Stomach (tissue), 9 donors: Measurements from ENCODE around the gene ALG13. TPM values are rescaled to one million over a fixed set of nuclear protein-coding genes. Genes with fewer than 3 reads are reported as not detected.

Experiments
- DNase-seq, 2 donors: peaks; one replicate each; pipeline versions ENCODE4 v3.0.0 to v3.0.0-alpha.2; 2013 to 2019
- H3K27ac ChIP-seq, 5 donors: fragments of 200-600 bp in 4 of 5; sonication (generic) in 4 of 5; one replicate each; pipeline ENCODE4 v1.5.1; 2013 to 2019; ENCODE audit warnings: mild to moderate bottlenecking in 1 of 5, moderate library complexity in 1 of 5
- H3K27me3 ChIP-seq, 3 donors: fragments of 200-600 bp; sonication (generic); one replicate each; pipeline ENCODE4 v1.5.1; 2017 to 2019; ENCODE audit warnings: mixed run types in 1 of 3
- H3K36me3 ChIP-seq, 4 donors: fragments of 200-600 bp; sonication (generic); 1 replicate in 3 of 4; 2 replicates in 1 of 4; pipeline ENCODE4 v1.5.1; 2016 to 2019
- H3K4me1 ChIP-seq, 4 donors: fragments of 200-600 bp; sonication (generic); one replicate each; pipeline ENCODE4 v1.5.1; 2016 to 2019
- H3K4me3 ChIP-seq, 4 donors: fragments of 200-600 bp; sonication (generic) in 3 of 4; one replicate each; pipeline ENCODE4 v1.5.1; 2016 to 2019; ENCODE audit warnings: mild to moderate bottlenecking in 1 of 4
- H3K9me3 ChIP-seq, 4 donors: fragments of 200-600 bp; sonication (generic); one replicate each; pipeline ENCODE4 v1.5.1; 2016 to 2019
- CTCF ChIP-seq, 7 experiments: fragments of 450-650 bp in 4 of 7; fragments of 200-600 bp in 3 of 7; sonication (generic) in 3 of 7; IDR thresholded peaks; one replicate each; pipeline ENCODE4 v1.5.1; 2016 to 2019; ENCODE audit warnings: antibody characterized with exemption in 7 of 7, control low read depth in 2 of 7, mild to moderate bottlenecking in 1 of 7
- EP300 ChIP-seq: sonication (generic); formaldehyde crosslinking; IDR thresholded peaks from one replicate; pipeline ENCODE4 v1.6.1; 2017; ENCODE audit warnings: antibody characterized with exemption
- POLR2A ChIP-seq, 4 donors: fragments of 450-650 bp; IDR thresholded peaks; one replicate each; pipeline ENCODE4 v1.6.1; 2016; ENCODE audit warnings: antibody characterized with exemption in 4 of 4, control low read depth in 2 of 4, mild to moderate bottlenecking in 1 of 4, moderate library complexity in 1 of 4
- POLR2AphosphoS5 ChIP-seq, 3 donors: sonication (generic); formaldehyde crosslinking; IDR thresholded peaks; one replicate each; pipeline ENCODE4 v1.6.1; 2016; ENCODE audit warnings: antibody characterized with exemption in 3 of 3
- WGBS, 5 donors: extraction: QIAGEN DNeasy Blood & Tissue Kit in 3 of 5; methylation state at CpG; one replicate each; pipeline versions ENCODE4 v1.1.5 to v1.1.7; 2013 to 2018; 5-methylcytosine and 5-hydroxymethylcytosine counted together
- intact Hi-C: fragments of 100-400 bp; cut with DNase I; formaldehyde crosslinking; loops from one replicate; pipeline ENCODE4 v1.15.1; 2023; ENCODE audit warnings: low total_unique reads
- polyA plus RNA-seq, 3 donors: library from polyadenylated mRNA; stranded (reverse); fragments of 200-250 nt; gene quantifications; one replicate each; pipeline ENCODE4 v1.2.3, GENCODE V29; 2013
- total RNA-seq, 5 donors: library from RNA; depleted of rRNA; stranded (reverse); fragments of >200 nt; gene quantifications; one replicate each; pipeline versions ENCODE4 v1.1.0 to v1.2.3, GENCODE V29; 2014 to 2016
- donor health status: healthy with polysubstance abuse.
- donor health status: Bipolar disorder and iron deficiency.
- donor health status: healthy.

Gene ALG13
- total and polyA plus RNA-seq, 8 donors = 27.8 to 176 (median 62.4) TPM

- WGBS, 5 donors = 86 to 96% (median 88%) methylated on average over 2 of the region's 2 CpGs
- no peak overlapping the region for H3K4me3 ChIP-seq
- intact Hi-C loops = no loop called here
- H3K36me3 ChIP-seq = peaks cover 7 to 38% (median 28%) of the 10 kb centered on the region in 4 donors
- no peak for DNase-seq
- peaks cover 0 to 3% (median 0%) of the 10 kb centered on the region in 4 donors for H3K9me3 ChIP-seq
- TF ChIP-seq POLR2AphosphoS5 (IDR thresholded peaks at IDR 0.05) (no peak), POLR2A (IDR thresholded peaks at IDR 0.05) (no peak), CTCF (IDR thresholded peaks at IDR 0.05) (no peak), EP300 (no peak)
- H3K27me3 ChIP-seq = no peaks in the 10 kb centered on the region
- H3K27ac ChIP-seq = no peak overlapping the region
- no peaks in the 10 kb centered on the region for H3K4me1 ChIP-seq
These were observed 75.5 kb downstream of the ALG13 start for GRCh38 chrX:111756486-111756885.

DNA sequence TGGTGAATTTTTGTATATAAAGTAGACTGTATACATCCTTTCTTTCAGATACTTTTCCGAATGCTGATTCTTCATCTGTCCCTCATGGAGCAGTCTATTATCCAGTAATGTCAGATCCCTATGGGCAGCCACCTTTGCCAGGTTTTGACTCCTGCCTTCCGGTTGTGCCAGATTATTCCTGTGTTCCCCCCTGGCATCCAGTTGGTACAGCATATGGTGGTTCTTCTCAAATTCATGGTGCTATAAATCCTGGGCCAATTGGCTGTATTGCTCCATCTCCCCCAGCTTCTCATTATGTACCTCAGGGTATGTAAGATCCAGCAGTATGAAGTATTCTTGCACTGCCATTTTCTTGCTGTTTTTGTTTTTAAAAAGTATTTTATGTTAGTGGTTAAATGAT lies 78.7 kb downstream of the ALG13 start:
- Histone ChIP-seq H3K9me3 (no peaks in the 10 kb centered on the region), H3K27ac (no peak overlapping the region), H3K27me3 (no peaks in the 10 kb centered on the region), H3K4me3 (no peak overlapping the region), H3K36me3 (peaks cover 0 to 15% (median 11%) of the 10 kb centered on the region in 4 donors), H3K4me1 (no peaks in the 10 kb centered on the region)
- TF ChIP-seq CTCF (IDR thresholded peaks at IDR 0.05) (no peak), EP300 (no peak), POLR2AphosphoS5 (IDR thresholded peaks at IDR 0.05) (no peak), POLR2A (IDR thresholded peaks at IDR 0.05) (no peak)
- intact Hi-C loops = no loop called here
- no peak for DNase-seq
- WGBS, 5 donors = 85 to 96% (median 94%) methylated on average over 2 of the region's 2 CpGs

DNA sequence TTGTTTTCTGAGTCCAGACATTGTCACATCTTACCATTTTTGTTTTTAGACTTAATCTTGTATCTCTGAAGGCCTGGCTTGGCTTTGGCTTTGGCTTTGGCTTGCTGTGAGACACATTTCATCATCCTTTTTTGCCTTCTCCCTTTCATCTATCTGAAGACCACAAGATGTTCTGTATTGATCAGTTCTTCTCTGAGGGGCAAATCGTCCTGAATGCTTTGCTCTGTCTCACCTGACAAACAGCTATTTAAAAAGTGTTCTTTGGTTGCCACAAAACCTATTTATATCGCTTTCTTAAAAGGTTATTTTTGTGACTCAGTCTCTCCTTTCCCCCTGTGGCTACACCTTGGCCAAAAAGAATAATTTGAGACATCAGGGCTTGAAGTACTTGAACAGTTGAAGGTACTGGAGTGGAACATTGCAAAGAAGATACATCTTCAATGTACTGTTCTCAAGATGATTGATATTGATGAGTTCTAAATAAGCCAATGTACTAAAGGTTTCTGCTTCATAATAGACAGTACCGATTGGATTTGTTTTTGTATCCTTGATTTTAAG lies 80.7 kb downstream of the ALG13 start:
- intact Hi-C loops = no loop called here
- WGBS, 5 donors = 64 to 92% (median 86%) methylated on average over 3 of the region's 3 CpGs
- TF ChIP-seq CTCF (IDR thresholded peaks at IDR 0.05) (no peak), EP300 (no peak), POLR2A (IDR thresholded peaks at IDR 0.05) (no peak), POLR2AphosphoS5 (IDR thresholded peaks at IDR 0.05) (no peak)

GRCh38 chrX:111778591-111778990 lies 97.6 kb downstream of the ALG13 start:
- Histone ChIP-seq H3K4me1 (no peaks in the 10 kb centered on the region), H3K27me3 (no peaks in the 10 kb centered on the region), H3K4me3 (no peak overlapping the region), H3K36me3 (no peaks in the 10 kb centered on the region), H3K27ac (no peak overlapping the region), H3K9me3 (no peaks in the 10 kb centered on the region)
- intact Hi-C loops = no loop called here
- DNase-seq = no peak
- TF ChIP-seq POLR2A (IDR thresholded peaks at IDR 0.05) = no peak
- 73 to 97% (median 88%) methylated on average over 1 of the region's 1 CpG for WGBS, 5 donors

More for the DNA sequence above, 80.7 kb downstream of the ALG13 start:
- H3K4me1 ChIP-seq = no peaks in the 10 kb centered on the region
- DNase-seq = no peak
- peaks cover 0 to 29% (median 18%) of the 10 kb centered on the region in 4 donors for H3K36me3 ChIP-seq
- H3K9me3 ChIP-seq = no peaks in the 10 kb centered on the region
- no peak overlapping the region for H3K4me3 ChIP-seq
- no peak overlapping the region for H3K27ac ChIP-seq
- H3K27me3 ChIP-seq = no peaks in the 10 kb centered on the region

DNA sequence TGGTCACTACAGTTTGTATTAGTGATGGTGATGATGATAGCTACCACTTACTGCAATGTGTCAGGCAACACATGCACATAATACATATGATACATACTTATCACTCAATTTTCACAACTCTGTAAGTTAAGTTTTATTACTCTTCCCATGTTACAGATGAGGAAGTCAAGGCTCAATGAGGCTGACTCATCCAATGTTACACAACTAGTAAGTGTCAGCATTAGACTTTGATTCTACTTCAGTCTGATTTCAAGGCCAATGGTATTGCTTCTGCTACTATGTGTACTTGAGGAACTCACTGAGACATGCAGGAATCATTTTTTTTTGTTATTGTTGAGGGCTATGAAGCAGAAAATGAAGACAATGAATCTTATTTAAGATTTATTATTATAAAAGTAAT lies 98.6 kb downstream of the ALG13 start:
- no peak overlapping the region for H3K27ac ChIP-seq
- TF ChIP-seq POLR2A (IDR thresholded peaks at IDR 0.05) = no peak
- TF ChIP-seq CTCF (IDR thresholded peaks at IDR 0.05) = no peak
- no peak for TF ChIP-seq EP300
- TF ChIP-seq POLR2AphosphoS5 (IDR thresholded peaks at IDR 0.05) = no peak
- H3K9me3 ChIP-seq = peaks cover 0 to 5% (median 1%) of the 10 kb centered on the region in 4 donors
- H3K36me3 ChIP-seq = no peaks in the 10 kb centered on the region
- no peaks in the 10 kb centered on the region for H3K27me3 ChIP-seq
- intact Hi-C loops = no loop called here
- H3K4me1 ChIP-seq = no peaks in the 10 kb centered on the region
- DNase-seq = no peak
- H3K4me3 ChIP-seq = no peak overlapping the region
